Right hindlimb (tissue), 1 donor: Measurements from ENCODE around the gene LRPAP1.
"Not testable (repeated sequence)": the region's sequence is repeated elsewhere in the genome, so short reads cannot be mapped to it uniquely, and the experiment has no call there.

Experiments
- DNase-seq: peaks from one replicate; pipeline ENCODE4 v3.0.0-alpha.2; 2018

Gene LRPAP1

GRCh38 chr4:3559381-3560290, 27.4 kb upstream of the LRPAP1 start:
- DNase-seq = not testable (repeated sequence)

GRCh38 chr4:3558514-3558836, 26.3 kb upstream of the LRPAP1 start:
- not testable (repeated sequence) for DNase-seq

GRCh38 chr4:3557676-3558513, 25.7 kb upstream of the LRPAP1 start:
- DNase-seq = not testable (repeated sequence)

GRCh38 chr4:3557088-3557492, 24.9 kb upstream of the LRPAP1 start:
- not testable (repeated sequence) for DNase-seq

- not testable (repeated sequence) for DNase-seq
Observed at GRCh38 chr4:3556244-3556867, 24.1 kb upstream of the LRPAP1 start.

GRCh38 chr4:3555459-3556070, 23.3 kb upstream of the LRPAP1 start:
- not testable (repeated sequence) for DNase-seq

- DNase-seq = not testable (repeated sequence)
Observed at GRCh38 chr4:3551366-3551765, 19.1 kb upstream of the LRPAP1 start.

GRCh38 chr4:3550792-3551325, 18.6 kb upstream of the LRPAP1 start:
- not testable (repeated sequence) for DNase-seq

GRCh38 chr4:3550041-3550440, 17.8 kb upstream of the LRPAP1 start:
- not testable (repeated sequence) for DNase-seq

GRCh38 chr4:3549694-3550001, 17.4 kb upstream of the LRPAP1 start:
- DNase-seq = not testable (repeated sequence)

GRCh38 chr4:3548991-3549693, 16.9 kb upstream of the LRPAP1 start:
- DNase-seq = not testable (repeated sequence)

GRCh38 chr4:3546721-3547120, 14.5 kb upstream of the LRPAP1 start:
- not testable (repeated sequence) for DNase-seq

GRCh38 chr4:3545351-3545750, 13.1 kb upstream of the LRPAP1 start:
- DNase-seq = not testable (repeated sequence)

GRCh38 chr4:3544259-3545025, 12.2 kb upstream of the LRPAP1 start:
- DNase-seq = not testable (repeated sequence)

GRCh38 chr4:3543415-3543814, 11.2 kb upstream of the LRPAP1 start:
- DNase-seq = not testable (repeated sequence)

GRCh38 chr4:3538906-3539305, 6.7 kb upstream of the LRPAP1 start:
- not testable (repeated sequence) for DNase-seq

GRCh38 chr4:3535812-3536211, 3.6 kb upstream of the LRPAP1 start:
- DNase-seq = not testable (repeated sequence)

GRCh38 chr4:3533423-3533820, 1.2 kb upstream of the LRPAP1 start:
- no peak for DNase-seq

GRCh38 chr4:3532751-3533422, 665 bp upstream of the LRPAP1 start:
- peak; percentile 32 for DNase-seq

- peak; percentile 17 for DNase-seq
Observed at GRCh38 chr4:3531318-3531878, 824 bp downstream of the LRPAP1 start.
